Measurements from ENCODE around the gene USP34.
"Not testable (repeated sequence)": the region's sequence is repeated elsewhere in the genome, so short reads cannot be mapped to it uniquely, and the experiment has no call there.

The USP34 gene

DNA sequence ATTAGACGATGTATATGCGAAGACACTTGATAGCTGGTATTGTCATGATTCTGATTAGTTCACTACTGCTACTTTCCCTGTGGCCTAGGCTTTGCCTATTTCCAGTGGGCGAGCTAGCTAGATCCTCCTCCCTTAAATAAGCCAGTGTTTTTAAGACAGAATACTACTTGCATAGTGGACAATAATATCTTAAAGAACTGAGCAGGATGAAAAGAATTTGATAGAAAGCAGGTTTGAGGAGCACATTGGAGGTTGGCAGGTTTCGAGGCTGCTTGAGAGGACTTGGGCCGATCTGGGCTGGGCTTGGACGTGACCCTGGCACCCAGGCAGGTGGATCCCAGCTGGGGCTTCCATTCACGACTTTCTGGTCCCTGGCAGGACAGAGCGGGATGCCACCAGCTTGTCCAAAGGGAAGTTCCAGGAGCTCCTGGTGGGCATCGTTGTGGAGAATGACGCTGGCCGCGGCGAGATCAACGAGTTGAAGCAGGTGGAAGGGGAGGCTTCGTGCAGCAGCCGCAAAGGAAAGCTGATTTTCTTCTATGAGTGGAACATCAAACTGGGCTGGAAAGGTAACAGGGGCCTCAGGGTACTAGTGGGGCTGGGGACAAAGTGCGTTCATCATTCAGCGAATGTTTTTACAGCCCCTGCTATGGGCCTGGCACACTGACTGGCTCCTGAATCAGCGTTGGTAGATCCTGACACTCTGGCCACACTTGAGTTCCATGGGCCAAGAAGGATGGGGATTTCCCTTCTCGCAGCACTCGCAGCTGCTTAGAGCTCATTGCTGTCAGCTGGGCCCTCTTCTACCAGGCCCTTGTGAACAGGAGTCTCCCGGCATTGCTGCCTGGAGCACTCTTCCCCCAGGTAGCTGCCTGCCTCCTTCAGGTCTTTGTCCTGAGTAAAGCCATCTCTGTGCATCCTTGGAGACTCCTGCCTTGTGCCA, 292.0 kb downstream of the USP34 start:
- DNase-seq = no peak

GRCh38 chr2:61177727-61178549, 292.9 kb downstream of the USP34 start:
- DNase-seq = peak; percentile 61

GRCh38 chr2:61176755-61177726, 293.8 kb downstream of the USP34 start:
- DNase-seq = peak; percentile 92

DNA sequence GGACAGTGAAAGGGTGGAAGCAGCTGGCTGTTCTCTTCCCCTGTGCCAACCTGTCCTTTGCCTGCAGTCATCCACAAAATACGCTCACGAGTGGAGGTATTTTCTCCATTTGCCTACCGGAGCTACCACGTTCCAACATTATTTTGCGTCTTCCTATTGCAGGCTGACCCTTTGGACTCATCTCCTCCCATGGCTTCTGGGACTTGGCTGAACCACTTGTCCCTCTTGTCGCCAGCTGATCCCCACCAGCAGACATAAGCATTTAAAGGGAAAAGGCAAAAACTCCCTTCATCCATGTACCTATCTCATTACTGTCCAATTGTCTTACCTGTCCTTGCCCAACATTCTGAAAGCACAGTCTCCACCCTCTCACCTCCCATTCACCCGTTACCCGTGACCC, 295.9 kb downstream of the USP34 start:
- no peak for DNase-seq

- DNase-seq = no peak
These were observed 297.8 kb downstream of the USP34 start for GRCh38 chr2:61173116-61173515.

- no peak for DNase-seq
These were observed 298.2 kb downstream of the USP34 start for GRCh38 chr2:61172671-61173070.

GRCh38 chr2:61167579-61167978, 303.3 kb downstream of the USP34 start:
- no peak for DNase-seq

GRCh38 chr2:61165946-61166345, 304.9 kb downstream of the USP34 start:
- DNase-seq = no peak

DNA sequence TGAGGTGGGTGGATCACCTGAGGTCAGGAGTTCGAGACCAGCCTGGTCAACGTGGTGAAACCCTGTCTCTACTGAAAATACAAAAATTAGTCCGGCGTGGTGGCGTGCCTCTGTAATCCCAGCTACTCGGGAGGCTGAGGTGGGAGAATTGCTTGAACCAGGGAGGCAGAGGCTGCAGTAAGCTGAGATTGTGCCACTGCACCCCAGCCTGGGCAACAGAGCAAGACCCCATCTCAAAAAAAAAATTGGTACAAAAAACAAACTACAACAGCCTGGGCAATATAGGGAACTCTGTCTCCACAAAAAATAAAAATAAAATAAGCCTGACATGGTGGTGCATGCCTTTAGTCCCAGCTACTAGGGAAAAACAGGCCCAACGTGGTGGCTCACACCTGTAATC, 305.8 kb downstream of the USP34 start:
- not testable (repeated sequence) for DNase-seq

DNA sequence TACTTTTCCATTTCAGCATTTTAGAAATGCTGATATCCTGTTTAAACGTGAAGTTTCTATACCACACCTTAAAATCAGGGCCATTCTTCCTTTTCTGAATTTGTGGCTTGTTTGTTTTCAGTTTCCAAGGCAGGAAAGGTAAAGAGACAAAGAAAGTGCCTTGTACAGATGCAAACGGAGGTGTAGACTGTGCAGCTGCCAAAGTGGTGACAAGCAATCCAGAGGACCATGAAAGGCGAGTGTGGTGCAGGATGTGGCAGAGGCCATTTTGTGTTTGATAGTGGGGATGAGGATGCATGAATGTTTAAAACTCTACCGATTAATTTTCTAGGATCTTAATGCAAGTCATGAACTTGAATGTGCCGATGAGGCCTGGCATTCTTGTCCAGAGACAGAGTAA, 308.2 kb downstream of the USP34 start:
- DNase-seq = no peak

DNA sequence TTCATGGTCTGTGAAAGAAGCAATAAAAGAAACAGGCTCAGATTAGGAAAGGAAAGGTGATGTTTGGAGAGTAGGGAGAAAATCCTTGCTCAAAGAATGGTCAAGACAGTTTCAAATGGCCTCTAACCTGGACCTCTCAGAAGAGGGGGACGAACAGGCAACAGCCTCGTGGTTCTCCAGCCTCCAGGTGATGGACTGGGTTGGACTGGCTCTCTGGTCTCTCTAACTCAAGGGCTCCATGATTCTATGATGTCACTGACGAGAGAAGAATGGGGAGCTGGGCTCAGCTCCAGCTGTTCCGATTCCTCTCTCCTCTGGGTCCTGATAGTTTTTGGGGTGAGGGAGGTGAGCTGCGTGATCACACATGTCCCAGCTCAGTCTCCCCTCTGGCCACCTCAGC, 309.0 kb downstream of the USP34 start, which contains the start of gene C2orf74:
Gene C2orf74 (plus strand): TSS at position 301 of the 400 bp plus-strand sequence. CDS start 327 bp downstream, outside the sequence.
- no peak for DNase-seq

DNA sequence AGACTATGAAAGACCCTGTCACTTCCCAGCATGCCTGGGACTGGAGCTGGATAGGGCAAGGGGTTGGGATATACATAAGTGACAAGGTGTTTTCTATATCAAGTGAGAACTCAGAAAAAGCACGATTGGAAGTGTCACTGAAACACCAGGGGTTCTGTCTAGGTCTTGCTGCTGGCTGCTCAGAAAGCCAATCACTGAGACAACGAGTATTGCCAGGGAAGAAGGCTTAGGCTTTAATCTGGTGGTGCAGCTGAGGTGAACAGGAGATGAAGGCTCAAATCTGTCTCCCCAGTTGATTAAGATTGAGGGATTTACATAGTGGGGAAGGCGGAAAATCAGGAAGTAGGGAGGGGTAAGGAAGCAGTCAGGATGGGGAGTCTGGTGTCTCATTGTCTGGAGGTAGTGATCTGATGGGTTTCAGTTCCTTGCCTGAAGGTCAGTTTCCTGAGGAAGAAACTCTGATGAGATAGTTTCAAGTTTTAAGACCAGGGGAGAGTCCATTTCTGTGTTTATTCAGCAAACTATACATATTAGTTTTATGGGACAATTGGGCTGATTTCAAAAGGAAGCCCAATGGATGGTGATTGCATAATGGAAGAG, 312.4 kb downstream of the USP34 start:
- no peak for DNase-seq

DNA sequence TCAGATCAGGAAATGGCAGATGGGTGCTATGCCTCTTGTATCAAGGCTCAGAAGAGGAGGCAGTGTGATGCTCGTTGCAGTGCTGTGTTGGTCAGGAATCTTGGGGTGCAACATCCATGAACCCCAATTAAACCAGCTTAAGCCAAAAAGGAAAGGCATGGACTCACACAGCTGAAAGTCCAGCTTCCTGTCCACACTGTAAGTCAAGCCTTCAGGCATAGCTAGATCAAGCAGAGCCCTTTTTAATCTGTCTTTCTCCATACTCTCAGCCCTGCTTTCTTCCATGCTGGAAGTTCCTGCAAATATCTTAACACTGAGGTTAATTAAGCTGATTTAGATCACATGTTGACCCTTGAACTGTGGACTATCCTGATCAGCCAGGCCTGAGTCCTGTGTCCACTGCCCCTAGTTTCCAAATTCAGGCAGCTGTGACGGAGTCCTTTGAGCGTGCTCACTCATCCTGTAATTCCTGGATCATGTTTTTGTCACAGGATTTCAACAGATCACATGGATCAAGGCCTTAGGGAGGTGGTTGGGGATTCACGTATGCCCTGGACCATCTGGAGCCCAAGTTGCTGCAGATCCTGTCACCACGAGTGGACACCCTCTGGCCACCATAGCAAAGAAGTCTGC, 313.4 kb downstream of the USP34 start:
- no peak for DNase-seq

GRCh38 chr2:61151436-61151835, 319.5 kb downstream of the USP34 start:
- DNase-seq = no peak

GRCh38 chr2:61149074-61149473, 321.8 kb downstream of the USP34 start:
- DNase-seq = no peak

GRCh38 chr2:61148091-61148490, 322.8 kb downstream of the USP34 start:
- DNase-seq = not testable (repeated sequence)

GRCh38 chr2:61145990-61146389, 324.9 kb downstream of the USP34 start:
- DNase-seq = no peak

DNA sequence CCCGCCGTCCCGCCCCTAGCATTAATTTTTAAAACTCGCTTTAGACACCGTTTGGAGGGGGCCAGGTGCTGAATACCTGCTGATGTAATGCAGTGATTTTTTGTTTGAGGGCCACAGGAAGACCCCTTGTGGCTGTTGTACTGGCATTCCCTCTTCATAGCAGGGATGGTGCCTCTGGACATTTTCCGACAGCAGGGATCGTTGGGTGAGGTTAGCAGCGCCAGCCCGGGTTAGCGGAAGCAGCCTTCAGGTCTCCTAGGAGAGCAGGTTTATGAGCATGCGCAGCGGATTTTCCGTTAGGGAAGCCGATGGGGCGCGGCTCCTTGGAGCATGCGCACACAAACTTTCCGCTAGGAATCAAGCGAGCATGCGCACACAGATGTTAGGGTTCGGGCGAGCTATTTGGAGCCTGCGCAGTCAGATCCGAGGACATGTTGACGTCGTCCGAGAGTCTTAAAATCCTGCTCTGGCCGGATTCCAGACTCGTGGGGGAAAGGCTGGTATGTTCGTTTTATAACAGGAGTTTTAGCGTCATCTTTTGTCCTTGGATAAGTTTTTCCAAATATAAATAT, 326.1 kb downstream of the USP34 start:
- DNase-seq = peak; percentile 94

DNA sequence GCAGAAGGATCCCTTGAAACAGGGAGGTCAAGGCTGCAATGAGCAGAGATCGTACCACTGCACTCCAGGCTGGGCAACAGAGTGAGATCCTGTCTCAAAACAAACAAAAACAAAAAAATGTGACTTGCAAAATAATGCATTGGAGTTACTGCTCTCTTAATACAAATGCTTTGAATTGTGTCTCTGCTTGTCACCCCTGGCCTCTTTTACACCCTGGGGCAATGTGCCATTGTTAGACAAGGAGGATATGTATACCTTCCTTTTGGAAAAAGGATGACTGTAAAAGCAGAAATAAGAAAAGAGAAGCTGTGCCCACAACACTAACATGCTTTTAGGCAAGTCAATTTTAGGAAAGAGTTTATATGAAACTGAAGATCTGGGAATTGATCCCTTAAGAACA, 329.7 kb downstream of the USP34 start:
- no peak for DNase-seq

GRCh38 chr2:61138859-61139258, 332.0 kb downstream of the USP34 start:
- no peak for DNase-seq

All from retina (tissue), 1 donor.